ENCODE measurements around the gene SNX9. TPM values are rescaled to one million over a fixed set of nuclear protein-coding genes. Genes with fewer than 3 reads are reported as not detected.

SNX9 gene
- total and polyA plus RNA-seq, 10 of the 15 experiments (the other 5 are each of a cell fraction or from before 2014, with no cell fraction given), result 0.03 to 2.0 (median 0.37) TPM

GRCh38 chr6:157908369-157909281 lies 85.6 kb downstream of the SNX9 start:
- H3K79me2 ChIP-seq (ENCODE audit: control insufficient read depth, insufficient read depth, low read length), result no peaks in the 10 kb centered on the region
- H3K9ac ChIP-seq (ENCODE audit: control insufficient read depth, insufficient read depth, low read length), result no peak overlapping the region
- no TSS peak for BruUV-seq (replicated peaks)
- H3K4me2 ChIP-seq (ENCODE audit: control insufficient read depth, insufficient read depth), result peak overlapping the region; percentile 52
- WGBS (ENCODE audit: insufficient coverage, insufficient replicate concordance, low lambda C conversion rate, missing lambda C conversion rate), result 52% methylated on average over 7 of the region's 7 CpGs
- H3K4me3 ChIP-seq, result no peak overlapping the region
- intact Hi-C loops (cut with micrococcal nuclease; ENCODE audit: unreplicated experiment) (loop anchor here (10.0 kb wide), 1 partner anchor 166 kb away; no protein-coding TSS in a partner anchor), in situ Hi-C loops (cut with MboI) (no loop called here)
- H4K20me1 ChIP-seq (ENCODE audit: control insufficient read depth, insufficient read depth), result no peaks in the 10 kb centered on the region
- DNase-seq (ENCODE audit: low read depth, low spot score) (peak; percentile 42), ATAC-seq (peak; percentile 78), FAIRE-seq (peak; percentile 71)
- RAD21 ChIA-PET (ENCODE audit: unreplicated experiment), result interaction anchor here (0.7 to 1.9 kb wide), 8 partner anchors 16 to 339 kb away, joined by 3 to 8 read pairs (median 4); no protein-coding TSS in a partner anchor
- no peaks in the 10 kb centered on the region; a peak in 1 of 4 replicates for H3K36me3 ChIP-seq (ENCODE audit: control insufficient read depth in 2 of 2, insufficient read depth in 2 of 2, low read length in 1 of 2)
- peaks cover 17% of the 10 kb centered on the region for H3K4me1 ChIP-seq (ENCODE audit: control insufficient read depth, insufficient read depth, low read length)
- SMC1A ChIA-PET (ENCODE audit: uncharacterized antibody, unreplicated experiment), result interaction anchor here (1.0 to 2.7 kb wide), 6 partner anchors 17 to 177 kb away, joined by 3 to 16 read pairs (median 4); no protein-coding TSS in a partner anchor
- POLR2A ChIA-PET, result no interaction called here
- CTCF ChIA-PET, result interaction anchor here (0.7 to 1.7 kb wide), 9 partner anchors 28 to 781 kb away, joined by 3 to 6 read pairs (median 4); no protein-coding TSS in a partner anchor
- no peaks in the 10 kb centered on the region; the same call in 2 of the 3 replicates for H3K9me3 ChIP-seq (replicated peaks; ENCODE audit: control insufficient read depth, insufficient read depth, low read length)
- H3K27me3 ChIP-seq (replicated peaks in 1 of 2; ENCODE audit: control insufficient read depth in 2 of 2, insufficient read depth in 2 of 2, low read length in 1 of 2), result no peaks in the 10 kb centered on the region
- peak overlapping the region; percentile 11; the same call in 1 of the 2 replicates for H3K27ac ChIP-seq (ENCODE audit: control insufficient read depth, insufficient read depth)
- H2AFZ ChIP-seq (ENCODE audit: control insufficient read depth, low read depth, low read length), result no peak overlapping the region
- no peak for TF ChIP-seq ZZZ3 (IDR thresholded peaks at IDR 0.05; ENCODE audit: control insufficient read depth, insufficient read length, low read depth)
- TF ChIP-seq, protein P1, sequence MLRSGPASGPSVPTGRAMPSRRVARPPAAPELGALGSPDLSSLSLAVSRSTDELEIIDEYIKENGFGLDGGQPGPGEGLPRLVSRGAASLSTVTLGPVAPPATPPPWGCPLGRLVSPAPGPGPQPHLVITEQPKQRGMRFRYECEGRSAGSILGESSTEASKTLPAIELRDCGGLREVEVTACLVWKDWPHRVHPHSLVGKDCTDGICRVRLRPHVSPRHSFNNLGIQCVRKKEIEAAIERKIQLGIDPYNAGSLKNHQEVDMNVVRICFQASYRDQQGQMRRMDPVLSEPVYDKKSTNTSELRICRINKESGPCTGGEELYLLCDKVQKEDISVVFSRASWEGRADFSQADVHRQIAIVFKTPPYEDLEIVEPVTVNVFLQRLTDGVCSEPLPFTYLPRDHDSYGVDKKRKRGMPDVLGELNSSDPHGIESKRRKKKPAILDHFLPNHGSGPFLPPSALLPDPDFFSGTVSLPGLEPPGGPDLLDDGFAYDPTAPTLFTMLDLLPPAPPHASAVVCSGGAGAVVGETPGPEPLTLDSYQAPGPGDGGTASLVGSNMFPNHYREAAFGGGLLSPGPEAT (IDR thresholded peaks at IDR 0.05; ENCODE audit: low read depth), result peak; percentile 45; the same call in 1 of the 2 replicates
- TF ChIP-seq BCL11A (IDR thresholded peaks at IDR 0.05; ENCODE audit: low read depth, low read length), result 0 out of 2 replicates have a peak, but pooled peaks have one; percentile 29
- TF ChIP-seq MYB (IDR thresholded peaks at IDR 0.05; ENCODE audit: borderline replicate concordance, low read depth, low read length), result no peak
- peak; percentile 58 for TF ChIP-seq NBN (IDR thresholded peaks at IDR 0.05)
- TF ChIP-seq DPF2 (IDR thresholded peaks at IDR 0.05), result 0 out of 2 replicates have a peak, but pooled peaks have one; percentile 47
- TF ChIP-seq HDGF (IDR thresholded peaks at IDR 0.05), result 0 out of 2 replicates have a peak, but pooled peaks have one; percentile 54
- 0 out of 4 replicates have a peak, but pooled peaks of 1 of the 2 experiments have one; percentile 37 for TF ChIP-seq EP300 (IDR thresholded peaks at IDR 0.05; ENCODE audit: borderline replicate concordance in 1 of 2, control insufficient read depth in 1 of 2, low read depth in 2 of 2, low read length in 2 of 2)
- TF ChIP-seq MTA2 (IDR thresholded peaks at IDR 0.05; ENCODE audit: low read depth), result peak; percentile 61
- no peak for TF ChIP-seq CREB1 (IDR thresholded peaks at IDR 0.05; ENCODE audit: low read depth)
- peak; percentile 90 for TF ChIP-seq SPI1 (IDR thresholded peaks at IDR 0.05; ENCODE audit: borderline replicate concordance, insufficient read depth, low read depth, low read length)
- TF ChIP-seq MLLT1 (IDR thresholded peaks at IDR 0.05), result peak; percentile 53
- TF ChIP-seq NR2F1 (conservative IDR thresholded peaks at IDR 0.05), result peak; percentile 57; the same call in 1 of the 2 replicates
- TF ChIP-seq IKZF1 (conservative IDR thresholded peaks at IDR 0.05), result peak; percentile 23; the same call in 1 of the 2 replicates
- TF ChIP-seq, protein P2, sequence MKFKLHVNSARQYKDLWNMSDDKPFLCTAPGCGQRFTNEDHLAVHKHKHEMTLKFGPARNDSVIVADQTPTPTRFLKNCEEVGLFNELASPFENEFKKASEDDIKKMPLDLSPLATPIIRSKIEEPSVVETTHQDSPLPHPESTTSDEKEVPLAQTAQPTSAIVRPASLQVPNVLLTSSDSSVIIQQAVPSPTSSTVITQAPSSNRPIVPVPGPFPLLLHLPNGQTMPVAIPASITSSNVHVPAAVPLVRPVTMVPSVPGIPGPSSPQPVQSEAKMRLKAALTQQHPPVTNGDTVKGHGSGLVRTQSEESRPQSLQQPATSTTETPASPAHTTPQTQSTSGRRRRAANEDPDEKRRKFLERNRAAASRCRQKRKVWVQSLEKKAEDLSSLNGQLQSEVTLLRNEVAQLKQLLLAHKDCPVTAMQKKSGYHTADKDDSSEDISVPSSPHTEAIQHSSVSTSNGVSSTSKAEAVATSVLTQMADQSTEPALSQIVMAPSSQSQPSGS (IDR thresholded peaks at IDR 0.05; ENCODE audit: low read length), result peak; percentile 36
- TF ChIP-seq ZNF384 (IDR thresholded peaks at IDR 0.05; ENCODE audit: borderline replicate concordance, low read depth, low read length), result peak; percentile 4; the same call in 1 of the 2 replicates
- no peak for TF ChIP-seq ASH2L (IDR thresholded peaks at IDR 0.05; ENCODE audit: borderline replicate concordance, low read depth)
- peak; percentile 29; the same call in 1 of the 2 replicates for TF ChIP-seq ATF7 (IDR thresholded peaks at IDR 0.05; ENCODE audit: low read depth)
- TF ChIP-seq YBX1 (IDR thresholded peaks at IDR 0.05), result no peak
